GM23248 (cell line): ENCODE data around the gene WWOX. TPM values are rescaled to one million over a fixed set of nuclear protein-coding genes. Genes with fewer than 3 reads are reported as not detected.

Source experiments
- DNase-seq: peaks from one replicate; pipeline ENCODE4 v3.0.0-alpha.2; 2015
- H2AFZ ChIP-seq: fragments of 200-600 bp; sonication (generic); 2 replicates; pipeline ENCODE4 v1.6.1; 2016; ENCODE audit warnings: antibody characterized with exemption
- H3F3A ChIP-seq: fragments of 200-600 bp; sonication (generic); 2 replicates; pipeline ENCODE4 v1.6.1; 2016; ENCODE audit warnings: mild to moderate bottlenecking, antibody characterized with exemption, mixed run types; ENCODE audit not compliant: insufficient read depth
- H3K27ac ChIP-seq: fragments of 200-600 bp; sonication (generic); 2 replicates; pipeline ENCODE4 v1.5.1; 2016; ENCODE audit warnings: mild to moderate bottlenecking
- H3K27me3 ChIP-seq: fragments of 200-600 bp; sonication (generic); replicated peaks from 2 replicates; pipeline ENCODE4 v1.6.1; 2016; ENCODE audit warnings: mild to moderate bottlenecking; ENCODE audit not compliant: insufficient read depth
- H3K36me3 ChIP-seq: fragments of 200-600 bp; sonication (generic); 2 replicates; pipeline ENCODE4 v1.6.1; 2016; ENCODE audit warnings: low read depth, mild to moderate bottlenecking
- H3K4me1 ChIP-seq: fragments of 200-600 bp; sonication (generic); 2 replicates; pipeline ENCODE4 v1.6.1; 2016; ENCODE audit warnings: mild to moderate bottlenecking; ENCODE audit not compliant: insufficient read depth
- H3K4me2 ChIP-seq: fragments of 200-600 bp; sonication (generic); one replicate; pipeline ENCODE4 v1.6.1; 2016; ENCODE audit warnings: mild to moderate bottlenecking; ENCODE audit not compliant: unreplicated experiment
- H3K4me3 ChIP-seq: fragments of 200-600 bp; sonication (generic); 2 replicates; pipeline ENCODE4 v1.5.1; 2016; ENCODE audit warnings: mild to moderate bottlenecking
- H3K79me2 ChIP-seq: fragments of 200-600 bp; sonication (generic); 2 replicates; pipeline ENCODE4 v1.6.1; 2016; ENCODE audit warnings: mild to moderate bottlenecking; ENCODE audit not compliant: insufficient read depth
- H3K9ac ChIP-seq: fragments of 200-600 bp; sonication (generic); 2 replicates; pipeline ENCODE4 v1.6.1; 2016; ENCODE audit warnings: mild to moderate bottlenecking
- H3K9me2 ChIP-seq: fragments of 200-600 bp; sonication (generic); 2 replicates; pipeline ENCODE4 v1.6.1; 2016; ENCODE audit warnings: mixed run types, mild to moderate bottlenecking, moderate library complexity; ENCODE audit not compliant: insufficient read depth
- H3K9me3 ChIP-seq: fragments of 200-600 bp; sonication (generic); one replicate; pipeline ENCODE4 v1.6.1; 2017; ENCODE audit warnings: low read depth
- H4K20me1 ChIP-seq: fragments of 200-600 bp; sonication (generic); 2 replicates; pipeline ENCODE4 v1.6.0; 2016; ENCODE audit not compliant: insufficient read depth
- EZH2 ChIP-seq: fragments of 200-600 bp; sonication (generic); IDR thresholded peaks from 2 replicates; pipeline ENCODE4 v1.6.1; 2018; ENCODE audit warnings: antibody characterized with exemption, mild to moderate bottlenecking; ENCODE audit not compliant: insufficient read depth, poor library complexity, severe bottlenecking
- EZH2phosphoT487 ChIP-seq: fragments of 200-600 bp; sonication (generic); IDR thresholded peaks from 2 replicates; pipeline ENCODE4 v1.6.1; 2018; ENCODE audit warnings: antibody characterized with exemption, moderate library complexity, mild to moderate bottlenecking, low read depth; ENCODE audit not compliant: insufficient read depth
- whole genome bisulfite sequencing, 2 experiments: methylation state at CpG; one replicate each; pipeline ENCODE4 v1.1.6; 2015 to 2017; ENCODE audit warnings: low lambda C conversion rate in 2 of 2, low coverage in 1 of 2; ENCODE audit errors: missing lambda C conversion rate in 2 of 2; 5-methylcytosine and 5-hydroxymethylcytosine counted together
- in situ Hi-C: fragments of 300-500 bp; cut with MboI; formaldehyde crosslinking; loops from 2 replicates; pipeline ENCODE4 v1.15.0; 2020
- polyA plus RNA-seq: library from polyadenylated mRNA; unstranded; fragments of >200 nt; fragmentation: Nextera tagmentation; extraction: Ambion mirVana; gene quantifications from 2 replicates; pipeline ENCODE4 v1.2.1, GENCODE V29; 2016
- total RNA-seq: library from RNA; depleted of rRNA; stranded (reverse); fragments of >200 nt; shearing (Covaris generic); gene quantifications from 2 replicates; pipeline ENCODE4 v1.2.3, GENCODE V29; 2014

The WWOX gene
- total and polyA plus RNA-seq, 2 experiments from 2014 or later = 4.5 to 6.6 TPM

DNA sequence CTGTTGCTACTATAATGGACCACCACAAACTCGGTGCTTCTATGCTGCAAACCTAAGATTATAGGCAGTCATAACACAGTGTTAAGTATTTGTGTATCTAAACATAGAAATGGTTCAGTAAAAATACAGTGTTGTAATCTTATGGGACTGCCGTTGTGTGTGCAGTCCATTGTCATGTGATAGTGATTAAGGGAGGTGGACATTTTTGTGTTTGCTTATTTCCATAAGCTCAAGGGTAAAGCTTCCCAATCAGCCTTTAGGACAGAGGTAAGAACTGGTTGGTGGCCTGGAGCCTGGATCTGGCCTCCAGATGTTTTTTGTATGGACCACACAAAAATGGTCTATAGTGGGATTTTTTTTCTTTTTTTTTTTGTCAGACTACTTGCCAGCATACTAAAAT, 29.9 kb downstream of the WWOX start:
- TF ChIP-seq EZH2 = no peak
- TF ChIP-seq EZH2phosphoT487 = no peak
- Histone ChIP-seq H3K4me1 (no peaks in the 10 kb centered on the region; the same call in 1 of the 2 replicates), H3K9ac (no peak overlapping the region), H3K36me3 (no peaks in the 10 kb centered on the region), H3K27ac (no peak overlapping the region), H3K9me2 (no peaks in the 10 kb centered on the region), H4K20me1 (no peaks in the 10 kb centered on the region), H3K27me3 (no peaks in the 10 kb centered on the region), H3K79me2 (no peaks in the 10 kb centered on the region), H3K4me2 (no peak overlapping the region), H3K9me3 (no peaks in the 10 kb centered on the region), H3F3A (no peaks in the 10 kb centered on the region), H3K4me3 (no peak overlapping the region), H2AFZ (no peak overlapping the region)
- WGBS, 2 experiments = 44 to 50% methylated on average over 2 of the region's 2 CpGs
- DNase-seq = no peak
- in situ Hi-C loops = loop anchor here (10.0 kb wide), 1 partner anchor 105 kb away; no protein-coding TSS in a partner anchor

DNA sequence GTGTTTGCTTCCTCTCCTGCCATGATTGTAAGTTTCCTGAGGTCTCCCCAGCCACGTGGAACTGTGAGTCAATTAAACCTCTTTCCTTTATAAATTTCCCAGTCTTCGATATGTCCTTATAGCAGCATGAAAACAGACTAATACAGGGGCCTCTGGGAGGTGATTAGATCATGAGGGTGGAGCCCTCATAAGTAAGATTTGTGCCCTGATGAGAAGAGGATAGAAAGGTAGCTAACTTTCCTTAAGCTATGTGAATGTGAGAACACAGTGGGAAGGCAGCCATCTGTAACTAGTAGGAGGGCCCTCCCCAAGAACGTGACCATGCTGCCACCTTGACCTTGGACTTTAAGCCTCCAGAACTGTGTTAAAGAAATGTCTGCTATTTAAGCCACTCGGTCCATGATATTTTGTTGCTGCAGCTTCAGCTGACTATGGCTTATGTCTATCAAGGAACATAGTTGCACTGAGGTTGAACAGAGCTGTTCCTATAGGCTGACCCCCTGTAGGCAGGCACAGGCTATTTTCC, 30.7 kb downstream of the WWOX start:
- Histone ChIP-seq H2AFZ (no peak overlapping the region), H3K9me2 (no peaks in the 10 kb centered on the region), H3K36me3 (no peaks in the 10 kb centered on the region), H3K9ac (no peak overlapping the region), H4K20me1 (no peaks in the 10 kb centered on the region), H3F3A (no peaks in the 10 kb centered on the region), H3K79me2 (no peaks in the 10 kb centered on the region), H3K4me3 (no peak overlapping the region), H3K9me3 (no peaks in the 10 kb centered on the region), H3K27ac (no peak overlapping the region), H3K27me3 (no peaks in the 10 kb centered on the region), H3K4me1 (no peaks in the 10 kb centered on the region; the same call in 1 of the 2 replicates), H3K4me2 (no peak overlapping the region)
- 82% methylated on average over 4 of the region's 4 CpGs for WGBS, 2 experiments
- in situ Hi-C loops = no loop called here
- TF ChIP-seq EZH2 (no peak), EZH2phosphoT487 (no peak)
- no peak for DNase-seq

DNA sequence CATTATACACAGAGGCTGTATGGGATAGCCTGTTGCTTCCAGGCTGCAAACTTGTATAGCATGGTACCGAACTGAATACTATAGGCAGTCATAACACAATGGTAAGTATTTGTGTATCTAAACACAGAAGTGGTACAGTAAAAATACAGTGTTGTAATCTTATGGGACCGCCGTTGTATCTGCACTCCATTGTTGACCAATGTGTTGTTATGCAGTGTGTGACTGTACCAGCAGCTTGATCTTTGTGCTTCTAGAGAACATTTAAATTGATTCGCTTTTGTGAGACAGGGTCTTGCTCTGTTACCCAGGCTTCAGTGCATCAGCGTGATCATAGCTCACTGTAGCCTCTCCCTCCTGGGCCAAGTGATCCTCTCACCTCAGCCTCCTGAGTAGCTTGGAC, 31.5 kb downstream of the WWOX start:
- TF ChIP-seq EZH2 = no peak
- TF ChIP-seq EZH2phosphoT487 = no peak
- H3K4me3 ChIP-seq = no peak overlapping the region
- no peaks in the 10 kb centered on the region for H3K79me2 ChIP-seq
- no peaks in the 10 kb centered on the region for H3K27me3 ChIP-seq
- in situ Hi-C loops = no loop called here
- H3F3A ChIP-seq = no peaks in the 10 kb centered on the region
- H3K9ac ChIP-seq = no peak overlapping the region
- DNase-seq = no peak
- no peak overlapping the region for H3K4me2 ChIP-seq
- no peaks in the 10 kb centered on the region for H3K9me2 ChIP-seq
- H3K36me3 ChIP-seq = no peaks in the 10 kb centered on the region
- H3K27ac ChIP-seq = no peak overlapping the region
- H2AFZ ChIP-seq = no peak overlapping the region
- H3K4me1 ChIP-seq = no peaks in the 10 kb centered on the region; the same call in 1 of the 2 replicates
- H3K9me3 ChIP-seq = no peaks in the 10 kb centered on the region
- 75 to 76% methylated on average over 5 of the region's 5 CpGs for WGBS, 2 experiments
- H4K20me1 ChIP-seq = no peaks in the 10 kb centered on the region

DNA sequence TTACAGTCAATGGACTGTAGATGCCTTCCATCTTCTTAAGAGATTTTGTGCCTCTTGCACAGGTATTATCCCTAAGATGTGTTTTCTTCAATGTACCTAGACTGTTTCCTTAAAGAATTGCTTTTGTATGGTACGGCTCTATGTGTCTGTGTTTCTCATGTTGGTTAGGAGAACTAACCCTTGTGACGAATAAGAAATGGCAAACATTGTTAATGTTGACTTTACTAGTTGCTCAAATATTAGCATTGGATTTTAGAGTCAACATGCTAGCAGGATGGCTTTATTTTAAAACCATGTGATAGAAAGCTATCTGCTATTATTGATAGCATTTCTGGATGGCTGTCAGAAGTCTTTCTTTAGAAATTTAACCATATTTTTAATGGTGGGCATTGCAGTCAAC, 34.5 kb downstream of the WWOX start:
- no peak overlapping the region for H3K4me3 ChIP-seq
- no peaks in the 10 kb centered on the region for H3K4me1 ChIP-seq
- no peaks in the 10 kb centered on the region for H3K27me3 ChIP-seq
- WGBS, 2 experiments = 52 to 59% methylated on average over 2 of the region's 2 CpGs
- H3K4me2 ChIP-seq = no peak overlapping the region
- no peak overlapping the region for H2AFZ ChIP-seq
- H3K79me2 ChIP-seq = no peaks in the 10 kb centered on the region
- H3K9me3 ChIP-seq = no peaks in the 10 kb centered on the region
- in situ Hi-C loops = no loop called here
- H3K27ac ChIP-seq = no peak overlapping the region
- TF ChIP-seq EZH2 = no peak
- TF ChIP-seq EZH2phosphoT487 = no peak
- H4K20me1 ChIP-seq = no peaks in the 10 kb centered on the region
- H3K9ac ChIP-seq = no peak overlapping the region
- no peaks in the 10 kb centered on the region for H3K9me2 ChIP-seq
- no peaks in the 10 kb centered on the region for H3K36me3 ChIP-seq
- no peak for DNase-seq
- no peaks in the 10 kb centered on the region for H3F3A ChIP-seq
